ENCODE measurements around the gene CPNE8. TPM values are rescaled to one million over a fixed set of nuclear protein-coding genes. Genes with fewer than 3 reads are reported as not detected.

Gene CPNE8
- total RNA-seq, 1 donor from 2014 or later, result 9.4 TPM

DNA sequence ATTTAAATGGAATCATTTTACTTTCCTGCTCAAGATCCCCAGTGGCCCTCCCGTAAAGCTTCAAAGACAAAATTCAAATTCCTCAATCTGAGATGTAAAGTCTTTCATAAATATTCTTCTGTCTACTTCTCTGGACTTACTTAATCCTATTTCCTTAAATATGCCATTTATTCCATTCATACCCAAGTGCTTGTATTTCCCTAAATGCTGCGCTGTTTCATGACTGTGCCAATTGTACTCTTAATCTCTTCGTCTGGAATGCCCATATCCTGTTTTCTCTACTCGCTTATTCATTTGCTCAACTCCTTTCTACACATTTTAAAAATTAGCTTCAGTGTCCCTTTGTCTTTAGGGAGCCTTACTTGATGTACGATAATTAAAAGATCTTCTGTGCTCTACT lies 280.1 kb downstream of the CPNE8 start:
- H3K9ac ChIP-seq (ENCODE audit: low read length), result no peak overlapping the region
- Mint-ChIP-seq H3K36me3 (ENCODE audit: low read depth, unreplicated experiment) (no peaks in the 10 kb centered on the region), H3K27ac (ENCODE audit: unreplicated experiment) (no peak overlapping the region), H3K4me1 (ENCODE audit: low read depth, unreplicated experiment) (no peaks in the 10 kb centered on the region), H3K9me3 (ENCODE audit: unreplicated experiment) (no peaks in the 10 kb centered on the region), H3K4me3 (ENCODE audit: unreplicated experiment) (no peak overlapping the region), H3K27me3 (ENCODE audit: low read depth, unreplicated experiment) (no peaks in the 10 kb centered on the region)
- no peaks in the 10 kb centered on the region for H3K79me2 ChIP-seq (ENCODE audit: insufficient read depth, low read length)
- no peaks in the 10 kb centered on the region for H3K9me3 ChIP-seq (ENCODE audit: insufficient read depth, low read depth, low read length)
- TF ChIP-seq, protein P1, sequence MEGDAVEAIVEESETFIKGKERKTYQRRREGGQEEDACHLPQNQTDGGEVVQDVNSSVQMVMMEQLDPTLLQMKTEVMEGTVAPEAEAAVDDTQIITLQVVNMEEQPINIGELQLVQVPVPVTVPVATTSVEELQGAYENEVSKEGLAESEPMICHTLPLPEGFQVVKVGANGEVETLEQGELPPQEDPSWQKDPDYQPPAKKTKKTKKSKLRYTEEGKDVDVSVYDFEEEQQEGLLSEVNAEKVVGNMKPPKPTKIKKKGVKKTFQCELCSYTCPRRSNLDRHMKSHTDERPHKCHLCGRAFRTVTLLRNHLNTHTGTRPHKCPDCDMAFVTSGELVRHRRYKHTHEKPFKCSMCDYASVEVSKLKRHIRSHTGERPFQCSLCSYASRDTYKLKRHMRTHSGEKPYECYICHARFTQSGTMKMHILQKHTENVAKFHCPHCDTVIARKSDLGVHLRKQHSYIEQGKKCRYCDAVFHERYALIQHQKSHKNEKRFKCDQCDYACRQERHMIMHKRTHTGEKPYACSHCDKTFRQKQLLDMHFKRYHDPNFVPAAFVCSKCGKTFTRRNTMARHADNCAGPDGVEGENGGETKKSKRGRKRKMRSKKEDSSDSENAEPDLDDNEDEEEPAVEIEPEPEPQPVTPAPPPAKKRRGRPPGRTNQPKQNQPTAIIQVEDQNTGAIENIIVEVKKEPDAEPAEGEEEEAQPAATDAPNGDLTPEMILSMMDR (IDR thresholded peaks at IDR 0.05; ENCODE audit: insufficient read depth, low read depth, low read length), result no peak
- no peak for TF ChIP-seq EZH2 (IDR thresholded peaks at IDR 0.05; ENCODE audit: insufficient read depth, low read length)
- H3K4me3 ChIP-seq (ENCODE audit: insufficient read depth, low read depth, low read length), result no peak overlapping the region
- no peak overlapping the region for H3K4me2 ChIP-seq (ENCODE audit: low read length)
- H3K4me1 ChIP-seq (ENCODE audit: insufficient read depth, low read length), result no peaks in the 10 kb centered on the region
- H4K20me1 ChIP-seq (ENCODE audit: insufficient read depth, low read length), result no peaks in the 10 kb centered on the region
- FAIRE-seq (no peak), DNase-seq (ENCODE audit: low read depth) (no peak)
- no peak overlapping the region for H3K27ac ChIP-seq (ENCODE audit: low read depth, low read length)
- no peak overlapping the region for H2AFZ ChIP-seq (ENCODE audit: low read depth, low read length)
- H3K27me3 ChIP-seq (ENCODE audit: insufficient read depth, low read length), result no peaks in the 10 kb centered on the region
- no peaks in the 10 kb centered on the region for H3K36me3 ChIP-seq (ENCODE audit: insufficient read depth, low read length)

DNA sequence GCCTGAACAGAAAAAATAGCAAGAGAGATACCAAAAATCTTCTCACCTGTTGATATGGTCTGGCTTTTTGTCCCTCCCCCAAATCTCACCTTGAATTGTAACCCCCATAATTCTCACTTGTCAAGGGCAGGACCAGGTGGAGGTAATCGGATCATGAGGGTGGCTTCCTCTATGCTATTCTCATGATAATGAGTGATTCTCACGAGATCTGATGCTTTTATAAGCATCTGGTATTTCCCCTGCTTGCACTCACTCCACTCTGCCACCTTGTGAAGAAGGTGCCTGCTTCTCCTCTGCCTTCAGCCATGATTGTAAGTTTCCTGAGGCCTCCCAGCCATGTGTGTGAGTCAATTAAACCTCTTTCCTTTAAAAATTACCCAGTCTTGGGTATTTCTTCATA lies 291.2 kb downstream of the CPNE8 start:
- Histone ChIP-seq H2AFZ (ENCODE audit: low read depth, low read length) (no peak overlapping the region), H3K27me3 (ENCODE audit: insufficient read depth, low read length) (no peaks in the 10 kb centered on the region), H3K36me3 (ENCODE audit: insufficient read depth, low read length) (no peaks in the 10 kb centered on the region), H3K79me2 (ENCODE audit: insufficient read depth, low read length) (no peaks in the 10 kb centered on the region), H3K4me2 (ENCODE audit: low read length) (no peak overlapping the region), H3K9me3 (ENCODE audit: insufficient read depth, low read depth, low read length) (peaks cover 3% of the 10 kb centered on the region), H4K20me1 (ENCODE audit: insufficient read depth, low read length) (no peaks in the 10 kb centered on the region), H3K27ac (ENCODE audit: low read depth, low read length) (no peak overlapping the region), H3K4me3 (ENCODE audit: insufficient read depth, low read depth, low read length) (no peak overlapping the region), H3K4me1 (ENCODE audit: insufficient read depth, low read length) (no peaks in the 10 kb centered on the region), H3K9ac (ENCODE audit: low read length) (no peak overlapping the region)
- H3K4me1 Mint-ChIP-seq (ENCODE audit: low read depth, unreplicated experiment), result no peaks in the 10 kb centered on the region
- H3K27ac Mint-ChIP-seq (ENCODE audit: unreplicated experiment), result no peak overlapping the region
- no peak overlapping the region for H3K4me3 Mint-ChIP-seq (ENCODE audit: unreplicated experiment)
- H3K27me3 Mint-ChIP-seq (ENCODE audit: low read depth, unreplicated experiment), result no peaks in the 10 kb centered on the region
- DNase-seq (ENCODE audit: low read depth) (no peak), FAIRE-seq (no peak)
- no peaks in the 10 kb centered on the region for H3K36me3 Mint-ChIP-seq (ENCODE audit: low read depth, unreplicated experiment)
- TF ChIP-seq EZH2 (IDR thresholded peaks at IDR 0.05; ENCODE audit: insufficient read depth, low read length), result no peak
- TF ChIP-seq, protein P1 (IDR thresholded peaks at IDR 0.05; ENCODE audit: insufficient read depth, low read depth, low read length), result no peak
- no peaks in the 10 kb centered on the region for H3K9me3 Mint-ChIP-seq (ENCODE audit: unreplicated experiment)

DNA sequence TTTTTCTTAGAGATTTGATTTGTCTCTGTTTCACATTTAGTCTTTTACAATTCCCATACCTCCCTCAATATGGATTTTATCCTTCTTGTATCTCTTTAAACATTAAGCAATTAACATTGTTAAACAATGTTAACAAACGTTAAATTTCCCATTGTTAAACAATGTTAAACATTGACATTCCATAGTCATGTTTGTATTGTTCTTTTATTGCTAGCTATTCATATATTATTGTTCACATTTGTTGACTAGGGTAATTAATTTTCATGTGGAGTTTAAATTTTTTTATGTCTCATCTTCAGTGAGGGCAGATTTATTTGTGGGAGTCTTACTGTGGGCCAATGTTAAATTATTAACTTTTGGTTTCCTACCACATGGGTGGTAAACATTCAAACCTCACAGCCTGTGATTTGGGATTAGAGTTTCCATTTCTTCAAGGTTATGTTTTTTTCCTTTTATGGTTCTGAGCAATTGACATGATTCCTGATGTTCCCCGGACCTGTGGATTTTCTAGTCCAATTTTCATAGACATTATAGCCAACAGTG lies 294.5 kb downstream of the CPNE8 start:
- peaks cover 3% of the 10 kb centered on the region for H3K9me3 ChIP-seq (ENCODE audit: insufficient read depth, low read depth, low read length)
- FAIRE-seq, result no peak
- H3K4me1 ChIP-seq (ENCODE audit: insufficient read depth, low read length), result no peaks in the 10 kb centered on the region
- H3K36me3 Mint-ChIP-seq (ENCODE audit: low read depth, unreplicated experiment), result no peaks in the 10 kb centered on the region
- H3K4me3 Mint-ChIP-seq (ENCODE audit: unreplicated experiment), result no peak overlapping the region
- no peaks in the 10 kb centered on the region for H3K36me3 ChIP-seq (ENCODE audit: insufficient read depth, low read length)
- no peaks in the 10 kb centered on the region for H3K4me1 Mint-ChIP-seq (ENCODE audit: low read depth, unreplicated experiment)
- peaks cover under 1% of the 10 kb centered on the region for H3K9me3 Mint-ChIP-seq (ENCODE audit: unreplicated experiment)
- H3K79me2 ChIP-seq (ENCODE audit: insufficient read depth, low read length), result no peaks in the 10 kb centered on the region
- H3K4me2 ChIP-seq (ENCODE audit: low read length), result no peak overlapping the region
- H3K27me3 Mint-ChIP-seq (ENCODE audit: low read depth, unreplicated experiment), result no peaks in the 10 kb centered on the region
- H4K20me1 ChIP-seq (ENCODE audit: insufficient read depth, low read length), result no peaks in the 10 kb centered on the region
- H3K9ac ChIP-seq (ENCODE audit: low read length), result no peak overlapping the region
- H3K27ac ChIP-seq (ENCODE audit: low read depth, low read length), result no peak overlapping the region
- H2AFZ ChIP-seq (ENCODE audit: low read depth, low read length), result no peak overlapping the region
- no peak for DNase-seq (ENCODE audit: low read depth)
- no peak overlapping the region for H3K4me3 ChIP-seq (ENCODE audit: insufficient read depth, low read depth, low read length)
- no peak for TF ChIP-seq EZH2 (IDR thresholded peaks at IDR 0.05; ENCODE audit: insufficient read depth, low read length)
- TF ChIP-seq, protein P1 (IDR thresholded peaks at IDR 0.05; ENCODE audit: insufficient read depth, low read depth, low read length), result no peak
- no peak overlapping the region for H3K27ac Mint-ChIP-seq (ENCODE audit: unreplicated experiment)
- H3K27me3 ChIP-seq (ENCODE audit: insufficient read depth, low read length), result no peaks in the 10 kb centered on the region
